PC-9 (cell line): ENCODE results near the gene METTL6.

ENCODE experiments used
- CTCF ChIP-seq: fragments of 200-600 bp; sonication (generic); conservative IDR thresholded peaks from 2 replicates; pipeline ENCODE4 v1.6.1; 2017; ENCODE audit warnings: mixed run types, antibody characterized with exemption, mild to moderate bottlenecking, moderate library complexity
- EZH2 ChIP-seq: fragments of 200-600 bp; sonication (generic); IDR thresholded peaks from 2 replicates; pipeline ENCODE4 v1.8.0; 2017; ENCODE audit warnings: antibody characterized with exemption, low read depth

GRCh38 chr3:15428539-15428938 is 1.2 kb upstream of the METTL6 start:
- TF ChIP-seq CTCF (no peak), EZH2 (no peak)
